LoVo (cell line): ENCODE results near the gene CNPY1.
"Not testable (repeated sequence)": the region's sequence is repeated elsewhere in the genome, so short reads cannot be mapped to it uniquely, and the experiment has no call there.

Source experiments
- DNase-seq: peaks from one replicate; pipeline ENCODE4 v3.0.0-alpha.2; 2016; ENCODE audit warnings: low spot score

Gene CNPY1

GRCh38 chr7:155533120-155533826 is 13.1 kb downstream of the CNPY1 start:
- DNase-seq: no peak

DNA sequence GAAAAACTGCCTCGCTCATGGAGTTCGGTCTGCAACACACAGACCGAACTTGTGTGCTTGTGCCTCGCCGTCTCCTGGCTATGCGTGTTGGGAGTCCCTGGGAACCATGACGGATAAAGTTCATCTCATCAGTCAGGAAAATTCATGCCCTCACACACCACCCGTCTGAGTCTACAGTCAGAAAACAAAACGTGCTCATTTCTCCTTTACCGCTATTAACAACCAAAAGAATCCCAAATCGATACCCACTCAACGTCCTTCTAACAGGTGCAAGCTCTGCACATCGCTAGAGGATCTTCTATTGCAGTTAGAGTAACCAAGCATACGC is 13.6 kb downstream of the CNPY1 start:
- no peak for DNase-seq

DNA sequence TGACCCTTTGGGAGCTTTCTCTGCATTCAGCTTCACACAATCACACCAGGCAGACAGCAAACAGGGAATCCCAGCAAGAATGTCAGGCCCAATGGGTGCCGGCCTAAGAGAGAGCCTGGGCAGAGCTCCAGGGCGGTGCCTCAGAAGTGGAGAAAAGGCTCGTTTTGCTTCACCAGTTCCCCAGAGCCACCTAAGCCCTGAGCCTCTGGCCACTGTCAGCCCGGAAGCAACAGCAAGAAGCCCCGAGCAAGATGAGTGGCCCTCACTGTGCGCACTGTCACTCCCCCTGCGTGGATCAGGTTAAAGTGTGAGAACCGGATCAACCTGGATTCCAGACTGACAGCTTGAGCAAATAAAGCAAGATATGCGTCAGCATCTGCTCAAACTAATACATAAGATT is 14.7 kb downstream of the CNPY1 start:
- no peak for DNase-seq

DNA sequence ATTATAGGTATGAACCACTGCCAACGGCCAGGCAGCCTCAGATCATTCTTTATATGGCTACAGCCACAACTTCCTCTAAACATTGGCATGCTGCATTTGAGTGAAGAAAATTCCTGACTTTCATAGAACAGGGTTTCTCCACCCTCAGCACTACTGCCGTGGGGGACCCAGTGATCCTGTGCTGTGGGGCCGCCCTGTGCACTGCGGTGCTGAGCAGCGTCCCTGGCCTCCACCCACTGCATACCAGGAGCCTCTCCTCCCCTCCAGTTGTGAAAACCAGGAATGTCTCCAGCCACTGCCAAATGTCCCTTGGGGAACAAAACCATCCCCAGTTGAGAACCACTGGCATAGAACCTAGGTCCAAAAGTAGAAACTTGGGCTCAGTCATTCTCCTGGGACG is 15.8 kb downstream of the CNPY1 start:
- DNase-seq: no peak

GRCh38 chr7:155529845-155530244 is 16.5 kb downstream of the CNPY1 start:
- no peak for DNase-seq

GRCh38 chr7:155529346-155529745 is 17.0 kb downstream of the CNPY1 start:
- DNase-seq: no peak

DNA sequence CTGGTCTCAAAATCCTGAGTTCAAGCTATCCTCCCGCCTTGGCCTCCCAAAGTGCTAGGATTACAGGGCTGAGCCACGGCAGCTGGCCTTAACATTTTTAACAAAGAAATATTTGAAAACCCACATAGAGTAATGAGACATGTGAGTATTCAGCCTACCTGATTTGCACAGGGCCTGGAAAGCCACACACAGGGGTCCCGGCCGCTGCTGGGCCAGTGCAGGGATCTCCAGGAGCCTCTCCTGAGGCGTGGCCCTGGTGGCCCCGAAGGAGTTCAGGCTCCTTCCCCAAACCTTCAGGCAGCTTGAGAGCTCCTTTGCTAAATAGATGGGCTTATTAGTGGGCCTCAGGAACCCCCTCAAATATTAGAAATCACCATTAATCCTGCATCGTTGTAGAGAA is 18.7 kb downstream of the CNPY1 start:
- DNase-seq: no peak

DNA sequence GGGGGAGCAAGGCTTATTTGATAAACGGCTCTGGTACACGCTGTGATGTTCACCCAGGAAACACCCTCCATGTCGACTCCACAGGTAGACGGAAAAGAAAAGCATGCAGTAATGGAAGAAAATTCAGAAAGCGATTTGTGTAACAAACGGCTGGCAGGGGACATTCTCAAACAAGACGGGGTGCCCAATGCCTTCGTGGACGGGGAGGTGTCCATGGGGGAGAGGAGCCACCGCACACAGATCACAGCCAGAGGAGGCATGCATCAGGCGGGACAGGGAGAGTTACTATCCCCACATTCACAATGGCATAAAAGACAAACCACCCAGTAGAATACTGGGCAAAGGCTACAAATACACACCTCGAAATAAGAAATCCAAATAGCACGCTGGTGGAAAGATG is 20.1 kb downstream of the CNPY1 start:
- no peak for DNase-seq

DNA sequence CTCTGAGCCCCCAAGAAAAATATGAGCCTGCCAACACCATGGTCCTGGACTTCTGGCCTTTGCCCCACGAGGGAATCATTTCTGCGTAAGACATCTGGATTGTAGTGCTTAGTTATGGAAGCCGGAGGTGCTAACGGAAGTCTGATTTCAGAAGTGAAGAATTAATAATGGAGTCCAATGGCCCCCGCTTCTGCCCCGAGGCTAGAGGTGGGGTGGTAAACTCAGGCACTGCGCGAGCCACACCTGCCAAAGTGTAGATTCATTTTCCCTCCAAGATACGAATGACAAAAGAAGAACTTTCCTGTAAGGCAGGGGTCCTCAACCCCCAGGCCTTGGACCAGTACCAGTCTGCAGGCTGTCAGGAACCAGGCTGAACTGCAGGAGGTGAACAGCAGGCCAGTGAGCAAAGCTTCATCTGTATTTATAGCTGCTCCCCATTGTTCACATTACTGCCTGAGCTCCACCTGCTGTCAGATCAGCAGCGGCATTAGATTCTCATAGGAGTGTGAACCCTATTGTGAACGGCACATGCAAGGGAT is 22.3 kb downstream of the CNPY1 start:
- no peak for DNase-seq

DNA sequence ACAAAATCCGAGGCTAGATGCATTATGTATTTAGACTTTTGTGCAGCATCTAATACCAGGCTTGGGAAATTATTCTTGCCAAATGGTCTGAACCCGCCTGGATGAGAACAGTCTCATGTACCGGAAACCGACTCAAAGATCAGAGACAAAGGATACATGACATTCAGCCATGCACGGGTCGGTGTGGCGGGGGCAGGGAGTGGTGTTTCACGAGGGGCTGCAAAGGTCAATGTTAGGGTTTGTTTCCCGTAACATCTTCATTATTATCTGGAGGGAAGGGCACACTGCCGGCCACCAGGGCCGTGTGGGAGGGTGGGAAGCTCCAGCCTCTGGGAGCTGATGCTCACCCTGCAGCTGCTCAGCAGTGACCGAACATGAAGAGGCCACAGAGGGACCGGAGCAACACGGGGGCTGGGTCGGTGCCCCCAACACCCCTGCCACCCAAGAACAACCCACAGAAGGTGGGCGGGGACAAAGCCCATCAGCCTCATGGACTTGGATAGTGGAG is 23.1 kb downstream of the CNPY1 start:
- no peak for DNase-seq

DNA sequence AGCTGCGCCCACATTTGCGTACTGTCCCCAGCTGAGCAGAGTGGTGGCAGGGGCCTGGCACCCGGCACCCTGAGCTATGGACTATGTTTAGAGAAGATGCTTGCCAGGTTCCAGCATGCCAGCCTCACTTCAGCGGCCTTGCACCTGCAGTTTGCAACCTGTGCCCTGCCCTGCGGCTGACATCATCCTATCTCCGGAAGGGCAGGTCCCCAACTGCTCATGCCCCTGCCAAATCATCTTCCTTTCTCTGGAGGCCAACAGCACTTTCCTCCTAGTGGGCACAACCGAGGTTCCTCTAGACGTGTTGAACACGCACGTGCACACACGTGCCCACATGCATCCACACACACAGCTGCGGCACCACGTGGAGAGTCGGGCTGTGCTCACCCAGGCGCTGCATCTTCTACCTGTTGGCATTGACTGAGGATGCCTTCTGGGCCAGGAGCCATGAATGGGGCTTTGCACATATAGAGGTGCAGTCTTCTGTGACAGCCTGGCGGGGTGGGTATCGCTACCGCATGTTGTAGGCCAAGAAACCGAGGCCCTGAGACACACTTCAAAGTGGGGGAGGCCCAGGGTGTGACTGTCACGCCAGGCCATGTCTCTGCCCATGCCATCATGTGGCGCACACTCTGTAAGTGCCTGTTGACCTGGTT is 24.5 kb downstream of the CNPY1 start:
- DNase-seq: no peak

DNA sequence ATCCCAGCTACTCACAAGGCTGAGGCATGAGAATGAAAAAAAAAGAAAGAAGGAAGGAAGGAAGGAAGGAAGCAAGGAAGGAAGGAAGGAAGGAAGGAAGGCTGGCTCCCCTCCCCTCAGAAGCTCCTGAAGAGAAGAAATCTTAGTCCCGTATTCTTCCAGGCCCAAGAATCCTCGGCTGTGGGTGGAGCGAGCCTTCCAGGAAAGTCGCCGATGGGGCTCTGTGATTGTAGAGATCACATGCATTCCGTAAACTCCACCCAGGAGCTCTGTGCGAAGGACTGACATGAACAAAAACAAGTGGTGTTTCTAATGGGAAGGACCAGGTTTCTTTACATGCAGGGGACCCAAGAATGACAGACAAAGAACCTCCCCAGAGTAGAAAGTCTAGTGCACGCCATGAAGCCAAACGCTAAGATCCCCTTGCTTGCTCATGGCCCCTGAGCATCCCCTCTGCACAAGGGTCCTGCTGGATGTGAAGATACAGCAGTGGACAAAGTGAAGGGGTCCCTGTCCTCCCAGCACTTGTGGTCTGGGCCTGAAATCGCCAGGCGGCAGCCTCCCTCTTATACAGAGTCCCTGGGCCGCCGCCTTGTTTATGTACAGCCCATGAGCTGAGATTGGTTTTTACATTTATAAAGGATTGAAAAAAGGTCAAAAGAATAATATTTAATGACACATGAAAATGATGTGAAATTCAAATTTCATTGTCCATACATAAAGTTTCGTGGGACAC is 25.2 kb downstream of the CNPY1 start:
- DNase-seq: no peak

DNA sequence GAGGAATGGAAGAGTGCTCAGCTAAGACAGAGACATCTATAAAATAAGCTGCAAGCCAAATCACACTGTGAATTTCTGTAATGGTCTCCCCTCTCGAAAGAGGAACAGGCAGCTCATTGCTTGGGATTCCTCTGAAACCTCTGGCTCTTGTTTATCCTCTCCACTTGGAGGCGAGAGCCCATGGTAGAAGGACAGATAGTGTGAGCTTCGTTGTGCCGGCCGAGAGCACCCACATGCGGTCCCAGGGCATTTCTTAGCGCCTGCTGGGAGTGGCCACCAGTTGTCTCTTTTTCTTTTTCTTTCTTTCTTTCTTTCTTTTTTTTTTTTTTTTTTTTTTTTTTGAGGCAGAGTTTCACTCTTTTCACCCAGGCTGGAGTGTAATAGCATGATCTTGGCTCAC is 26.2 kb downstream of the CNPY1 start:
- no peak for DNase-seq

DNA sequence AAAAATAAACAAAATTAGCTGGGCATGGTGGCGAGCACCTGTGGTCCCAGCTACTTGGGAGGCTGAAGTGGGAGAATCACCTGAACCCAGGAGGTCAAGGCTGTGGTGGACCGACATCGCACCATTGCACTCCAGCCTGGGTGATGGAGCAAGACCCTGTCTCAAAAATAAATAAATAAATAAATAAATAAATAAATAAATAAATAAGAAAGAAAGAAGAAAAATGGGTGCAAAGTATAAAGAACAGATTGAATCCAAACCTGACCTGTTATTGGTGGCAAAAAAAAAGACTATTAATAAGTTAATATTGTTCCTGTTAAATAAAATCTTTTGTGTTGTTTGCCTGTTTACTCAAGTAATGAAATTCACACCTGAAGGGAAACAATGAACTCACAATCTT is 27.0 kb downstream of the CNPY1 start:
- DNase-seq: not testable (repeated sequence)

DNA sequence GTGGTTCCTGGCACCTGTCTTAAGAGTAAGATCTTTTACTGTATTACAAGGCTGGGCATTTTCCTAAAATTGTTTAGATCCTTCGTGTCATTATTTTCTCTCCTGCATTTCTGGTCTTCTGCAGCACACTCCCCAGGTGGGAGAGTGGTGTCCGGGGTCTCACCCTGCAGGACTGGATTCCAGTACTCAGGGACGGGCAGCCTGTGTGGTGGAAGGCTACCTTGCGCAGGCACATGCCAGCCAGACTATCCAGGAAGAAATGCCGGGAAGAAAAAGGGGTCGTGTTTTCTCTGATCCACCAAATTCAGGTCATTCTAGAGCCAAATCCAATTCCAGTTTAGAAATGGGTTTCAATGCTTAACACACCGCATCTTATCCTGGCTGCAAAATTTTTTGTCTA is 27.7 kb downstream of the CNPY1 start:
- no peak for DNase-seq

DNA sequence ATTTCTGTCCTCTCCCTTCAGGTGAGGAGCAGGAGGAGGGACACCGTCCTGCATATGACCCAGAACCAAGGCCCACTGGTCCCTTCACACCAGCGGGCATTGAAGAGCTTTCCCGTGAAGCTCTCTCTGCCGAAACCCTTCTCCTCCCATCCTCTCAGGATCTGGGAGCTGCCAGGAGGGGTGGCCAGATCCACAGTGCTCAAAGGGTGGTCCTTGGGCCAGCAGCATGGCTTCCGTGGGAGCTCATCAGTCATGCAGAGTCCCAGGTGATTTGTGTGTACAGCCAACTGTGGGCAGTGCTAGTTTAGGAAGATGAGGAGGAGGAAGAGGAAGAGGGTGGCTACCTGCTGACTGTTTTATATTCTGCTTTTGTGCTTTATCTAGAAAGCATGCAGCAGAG is 28.4 kb downstream of the CNPY1 start:
- no peak for DNase-seq

- no peak for DNase-seq
Observed at GRCh38 chr7:155517452-155517851, 28.9 kb downstream of the CNPY1 start.

- no peak for DNase-seq
Observed at GRCh38 chr7:155516466-155516865, 29.9 kb downstream of the CNPY1 start.

DNA sequence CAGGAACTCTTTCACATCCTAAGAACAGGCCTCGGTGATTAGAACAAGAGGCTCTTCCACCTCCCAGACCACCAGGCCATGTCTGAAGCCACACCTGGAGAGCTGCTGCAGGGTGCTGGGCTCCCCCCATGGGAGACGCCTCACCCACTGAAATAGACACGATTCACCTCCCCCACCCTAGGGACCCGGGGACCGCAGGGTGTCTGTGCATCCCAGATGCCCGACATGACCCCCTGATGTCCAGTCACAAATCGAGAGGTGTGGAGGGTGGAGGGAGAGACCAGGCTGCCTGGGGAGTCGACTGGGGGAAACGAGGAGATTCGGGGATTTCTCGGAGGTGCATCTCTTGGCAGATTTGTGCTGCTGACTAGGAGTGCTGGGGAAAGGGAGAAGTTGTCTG is 31.0 kb downstream of the CNPY1 start:
- DNase-seq: no peak

DNA sequence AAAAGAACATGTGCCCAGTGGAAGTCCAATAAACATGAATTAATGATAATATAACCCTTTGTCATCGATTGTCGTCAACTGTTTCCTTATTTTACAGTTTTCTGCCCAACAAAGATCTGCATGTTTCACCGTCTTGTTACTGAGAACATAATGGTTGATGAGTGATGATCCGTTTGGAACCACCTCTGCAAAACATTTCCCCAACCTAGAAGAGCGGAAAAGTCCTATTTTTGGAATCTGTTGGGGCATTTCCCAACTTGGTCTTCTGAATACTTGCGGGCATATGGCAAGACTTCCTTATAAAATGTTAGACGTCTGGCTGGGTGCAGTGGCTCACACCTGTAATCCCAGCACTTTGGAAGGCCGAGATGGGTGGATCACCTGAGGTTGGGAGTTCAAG is 32.1 kb downstream of the CNPY1 start:
- DNase-seq: no peak

- DNase-seq: no peak
Observed at GRCh38 chr7:155513543-155514285, 32.6 kb downstream of the CNPY1 start.

DNA sequence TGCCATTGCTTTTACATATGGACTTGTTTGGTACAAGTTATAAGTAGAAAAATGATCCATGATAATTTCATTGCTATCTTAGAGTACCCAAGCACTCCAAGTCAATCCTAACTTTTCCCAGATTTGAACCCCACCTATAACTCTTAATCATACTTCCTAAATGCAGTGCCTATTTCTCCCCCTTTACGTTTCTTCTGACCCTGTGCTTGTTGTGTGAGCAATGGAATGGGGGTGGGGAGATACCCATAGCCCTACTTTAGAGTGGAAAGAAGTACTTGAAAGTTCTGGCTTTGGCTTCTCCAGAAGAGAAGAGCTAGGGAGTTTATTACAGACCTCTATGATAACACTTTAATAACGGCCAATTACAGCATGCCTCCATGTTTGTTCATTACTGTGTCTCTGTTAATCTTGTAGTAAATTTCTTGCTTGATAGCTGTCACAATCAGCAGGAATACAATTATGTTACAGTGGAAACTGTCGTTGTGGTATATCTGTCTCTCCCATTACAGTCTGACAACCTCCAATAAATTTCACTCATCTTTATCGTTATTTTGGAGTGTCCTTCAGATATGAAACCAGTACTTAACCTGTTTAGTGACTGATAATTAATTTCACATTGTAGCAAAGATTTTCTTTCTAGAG is 34.0 kb downstream of the CNPY1 start:
- no peak for DNase-seq
